A673 (cell line): ENCODE results near the gene SCAMP5. TPM values are rescaled to one million over a fixed set of nuclear protein-coding genes. Genes with fewer than 3 reads are reported as not detected.

Experiments used
- BruUV-seq: library from RNA; stranded (reverse); fragments of 400-500 nt; replicated peaks from 2 replicates; lab custom pipeline; 2021; lab: Mats Ljungman, UMichigan
- CTCF ChIA-PET: fragments of 300-600 bp; sonication (Branson Sonifier 250); formaldehyde crosslinking; loops from one replicate; lab custom pipeline; 2022; ENCODE audit warnings: antibody characterized with exemption; lab: Charles Lee
- POLR2A ChIA-PET: fragments of 300-600 bp; sonication (Branson Sonifier 250); formaldehyde crosslinking; loops from one replicate; lab custom pipeline; 2022; ENCODE audit warnings: antibody characterized with exemption; ENCODE audit not compliant: low non-redundant PET; lab: Charles Lee
- DNase-seq: peaks from one replicate; pipeline ENCODE4 v3.0.0-alpha.2; 2015; ENCODE audit warnings: low spot score
- H3K27ac ChIP-seq: fragments of 200-600 bp; sonication (generic); 2 replicates; pipeline ENCODE4 v1.5.1; 2016; ENCODE audit warnings: mixed run types, low read depth, mild to moderate bottlenecking, mixed read lengths, antibody characterized with exemption, low read length; ENCODE audit not compliant: poor library complexity, severe bottlenecking
- H3K27me3 ChIP-seq: fragments of 200-600 bp; sonication (generic); replicated peaks from 2 replicates; pipeline ENCODE4 v1.6.1; 2017; ENCODE audit warnings: mixed run types, low read depth, mild to moderate bottlenecking, mixed read lengths, antibody characterized with exemption, low read length; ENCODE audit not compliant: insufficient read depth, poor library complexity
- H3K36me3 ChIP-seq: fragments of 200-600 bp; sonication (generic); 2 replicates; pipeline ENCODE4 v1.6.1; 2016; ENCODE audit warnings: mixed run types, mild to moderate bottlenecking, mixed read lengths, antibody characterized with exemption, low read length; ENCODE audit not compliant: insufficient read depth, poor library complexity, severe bottlenecking
- H3K4me1 ChIP-seq: fragments of 200-600 bp; sonication (generic); 2 replicates; pipeline ENCODE4 v1.6.1; 2017; ENCODE audit warnings: mixed run types, mild to moderate bottlenecking, mixed read lengths, antibody characterized with exemption, low read length; ENCODE audit not compliant: insufficient read depth, poor library complexity, severe bottlenecking
- H3K4me3 ChIP-seq: fragments of 200-600 bp; sonication (generic); 2 replicates; pipeline ENCODE4 v1.5.1; 2016; ENCODE audit warnings: low read depth, mixed run types, mild to moderate bottlenecking, mixed read lengths, low read length; ENCODE audit not compliant: poor library complexity, severe bottlenecking
- H3K9me3 ChIP-seq: fragments of 200-600 bp; sonication (generic); 2 replicates; pipeline ENCODE4 v1.6.1; 2016; ENCODE audit warnings: mixed run types, low read depth, mild to moderate bottlenecking, mixed read lengths, antibody characterized with exemption, low read length; ENCODE audit not compliant: poor library complexity, severe bottlenecking
- CTCF ChIP-seq: fragments of 300-800, 200-600 bp; sonication (generic); conservative IDR thresholded peaks from 2 replicates; pipeline ENCODE4 v1.5.1; 2017; ENCODE audit warnings: low read depth, mild to moderate bottlenecking, antibody characterized with exemption, low read length, moderate library complexity, mixed read lengths
- EZH2 ChIP-seq: fragments of 200-600 bp; sonication (generic); IDR thresholded peaks from 2 replicates; pipeline ENCODE4 v1.6.1; 2017; ENCODE audit warnings: borderline replicate concordance, low read depth, mild to moderate bottlenecking, mixed read lengths, antibody characterized with exemption, low read length; ENCODE audit not compliant: poor library complexity, severe bottlenecking
- intact Hi-C: fragments of 100-400 bp; cut with micrococcal nuclease; formaldehyde crosslinking; loops from one replicate; pipeline ENCODE4 v1.10.0; 2022; ENCODE audit not compliant: unreplicated experiment
- total RNA-seq: library from RNA; stranded (reverse); gene quantifications from 2 replicates; pipeline ENCODE4 v1.2.3, GENCODE V29; 2021

Gene SCAMP5
- total RNA-seq, 1 experiment from 2014 or later = 3.8 TPM

- Histone ChIP-seq H3K36me3 (no peaks in the 10 kb centered on the region), H3K9me3 (no peaks in the 10 kb centered on the region), H3K27me3 (no peaks in the 10 kb centered on the region), H3K4me3 (peak overlapping the region; percentile 66), H3K27ac (peak overlapping the region; percentile 67), H3K4me1 (peaks cover 51% of the 10 kb centered on the region)
- CTCF ChIA-PET = interaction anchor here (1.0 kb wide), 2 partner anchors 247 to 250 kb away, joined by 3 to 8 read pairs; partner anchors contain the start of gene C15orf39
- BruUV-seq = no TSS peak
- peak; percentile 54 for DNase-seq
- POLR2A ChIA-PET = no interaction called here
- intact Hi-C loops = loop anchor here (5.0 kb wide), 1 partner anchor 317 kb away; no protein-coding TSS in a partner anchor
- TF ChIP-seq EZH2 = no peak
- TF ChIP-seq CTCF = no peak
These were observed 40.8 kb upstream of the SCAMP5 start for GRCh38 chr15:74954515-74954914.

GRCh38 chr15:74955017-74955416, 40.3 kb upstream of the SCAMP5 start:
- POLR2A ChIA-PET = no interaction called here
- H3K4me3 ChIP-seq = peak overlapping the region; percentile 66
- intact Hi-C loops = no loop called here
- H3K4me1 ChIP-seq = peaks cover 53% of the 10 kb centered on the region
- no TSS peak for BruUV-seq
- no peaks in the 10 kb centered on the region for H3K9me3 ChIP-seq
- peak overlapping the region; percentile 67 for H3K27ac ChIP-seq
- no peaks in the 10 kb centered on the region for H3K27me3 ChIP-seq
- CTCF ChIA-PET = interaction anchor here (1.0 to 1.2 kb wide), 2 partner anchors 53 to 249 kb away, joined by 3 read pairs; no protein-coding TSS in a partner anchor
- H3K36me3 ChIP-seq = no peaks in the 10 kb centered on the region
- TF ChIP-seq CTCF = no peak
- no peak for TF ChIP-seq EZH2
- DNase-seq = no peak

GRCh38 chr15:74955796-74956647, 39.3 kb upstream of the SCAMP5 start:
- ChIA-PET CTCF (interaction anchor here (1.2 to 1.5 kb wide), 2 partner anchors 54 to 246 kb away, joined by 3 to 5 read pairs; partner anchors contain the start of gene C15orf39), POLR2A (interaction anchor here (0.6 kb wide), 1 partner anchor 651 kb away, joined by 3 read pairs; no protein-coding TSS in a partner anchor)
- BruUV-seq = no TSS peak
- intact Hi-C loops = no loop called here
- peak overlapping the region; percentile 66 for H3K4me3 ChIP-seq
- H3K27ac ChIP-seq = peak overlapping the region; percentile 73
- DNase-seq = peak; percentile 78
- no peaks in the 10 kb centered on the region for H3K36me3 ChIP-seq
- TF ChIP-seq CTCF (peak; percentile 56; the same call in 1 of the 2 replicates), EZH2 (no peak)
- no peaks in the 10 kb centered on the region for H3K27me3 ChIP-seq
- no peaks in the 10 kb centered on the region for H3K9me3 ChIP-seq
- H3K4me1 ChIP-seq = peaks cover 51% of the 10 kb centered on the region
